ENCODE results near the gene OR5T3. TPM values are rescaled to one million over a fixed set of nuclear protein-coding genes. Genes with fewer than 3 reads are reported as not detected.

The OR5T3 gene
- total and polyA plus RNA-seq, 11 donors = not detected

- TF ChIP-seq, protein P1, sequence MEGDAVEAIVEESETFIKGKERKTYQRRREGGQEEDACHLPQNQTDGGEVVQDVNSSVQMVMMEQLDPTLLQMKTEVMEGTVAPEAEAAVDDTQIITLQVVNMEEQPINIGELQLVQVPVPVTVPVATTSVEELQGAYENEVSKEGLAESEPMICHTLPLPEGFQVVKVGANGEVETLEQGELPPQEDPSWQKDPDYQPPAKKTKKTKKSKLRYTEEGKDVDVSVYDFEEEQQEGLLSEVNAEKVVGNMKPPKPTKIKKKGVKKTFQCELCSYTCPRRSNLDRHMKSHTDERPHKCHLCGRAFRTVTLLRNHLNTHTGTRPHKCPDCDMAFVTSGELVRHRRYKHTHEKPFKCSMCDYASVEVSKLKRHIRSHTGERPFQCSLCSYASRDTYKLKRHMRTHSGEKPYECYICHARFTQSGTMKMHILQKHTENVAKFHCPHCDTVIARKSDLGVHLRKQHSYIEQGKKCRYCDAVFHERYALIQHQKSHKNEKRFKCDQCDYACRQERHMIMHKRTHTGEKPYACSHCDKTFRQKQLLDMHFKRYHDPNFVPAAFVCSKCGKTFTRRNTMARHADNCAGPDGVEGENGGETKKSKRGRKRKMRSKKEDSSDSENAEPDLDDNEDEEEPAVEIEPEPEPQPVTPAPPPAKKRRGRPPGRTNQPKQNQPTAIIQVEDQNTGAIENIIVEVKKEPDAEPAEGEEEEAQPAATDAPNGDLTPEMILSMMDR (IDR thresholded peaks at IDR 0.05) = no peak
- no peak for TF ChIP-seq POLR2A (IDR thresholded peaks at IDR 0.05)
- H3K9me3 ChIP-seq = peaks cover 0 to 19% (median 0%) of the 10 kb centered on the region in 12 donors
- ATAC-seq (no peak), DNase-seq (no peak)
- intact Hi-C loops (cut with DNase I) = no loop called here
- 61 to 66% (median 66%) methylated on average over 3 of the region's 3 CpGs for WGBS, 4 donors
- H3K27me3 ChIP-seq = no peaks in the 10 kb centered on the region
- H3K4me3 ChIP-seq = no peak overlapping the region
- H3K36me3 ChIP-seq = no peaks in the 10 kb centered on the region
- no peak overlapping the region for H3K27ac ChIP-seq
- no peaks in the 10 kb centered on the region for H3K4me1 ChIP-seq
Measured at GRCh38 chr11:56271092-56271491, 19.0 kb downstream of the OR5T3 start.

DNA sequence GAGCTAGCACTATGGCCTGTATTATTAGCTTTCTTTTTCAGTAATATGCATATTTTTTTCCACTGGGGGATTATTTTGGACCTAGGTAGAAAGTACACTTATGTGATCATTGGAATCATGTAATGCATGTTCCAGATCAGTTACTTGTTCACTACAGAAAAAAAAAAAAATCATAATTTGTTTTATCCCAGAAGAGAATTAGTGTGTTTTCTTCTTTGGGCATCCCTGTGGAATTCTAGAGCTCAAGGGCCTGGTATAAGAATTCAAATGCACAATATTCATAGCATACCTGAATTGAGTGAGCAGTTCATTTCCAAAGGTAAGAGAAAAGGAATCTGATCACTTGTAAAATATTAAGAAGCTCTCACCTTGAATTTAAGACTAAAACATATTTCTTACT, 21.8 kb downstream of the OR5T3 start, which contains the start of gene OR5T1:
Gene OR5T1, plus strand, starts transcription at position 301 of the 400 bp plus-strand sequence. CDS start 1,485 bp downstream, outside the sequence.
- H3K9me3 ChIP-seq = peaks cover 0 to 7% (median 0%) of the 10 kb centered on the region in 12 donors
- H3K36me3 ChIP-seq = no peaks in the 10 kb centered on the region
- DNase-seq (no peak), ATAC-seq (no peak)
- H3K27me3 ChIP-seq = no peaks in the 10 kb centered on the region
- no peak within 1 kb of the TSS for H3K4me3 ChIP-seq
- intact Hi-C loops (cut with DNase I) = no loop called here
- no peak within 1 kb of the TSS for H3K27ac ChIP-seq
- TF ChIP-seq, protein P1 (IDR thresholded peaks at IDR 0.05) = no peak
- no peak for TF ChIP-seq POLR2A (IDR thresholded peaks at IDR 0.05)
- no peaks in the 10 kb centered on the region for H3K4me1 ChIP-seq

DNA sequence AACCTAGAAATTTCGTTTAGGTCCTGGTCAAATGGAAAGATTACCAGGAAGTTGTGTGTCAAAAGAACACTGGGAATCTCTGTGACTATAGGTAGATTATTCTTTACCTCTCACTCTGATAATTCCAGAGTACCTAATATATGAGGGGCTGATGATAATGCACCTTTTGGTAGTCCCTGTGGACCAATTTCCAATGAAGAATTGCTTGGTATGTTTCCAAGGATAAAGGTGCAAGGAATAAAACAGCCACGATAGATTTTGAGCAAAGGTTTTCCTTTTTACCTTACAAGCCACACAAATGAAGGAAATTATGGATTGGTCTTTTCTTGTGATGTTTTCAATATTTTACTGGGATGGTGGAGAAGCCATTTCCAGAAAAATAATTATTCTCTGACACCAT, 40.1 kb downstream of the OR5T3 start, which contains the start of gene OR8H1:
Gene OR8H1, minus strand, starts transcription at position 101 of the 400 bp plus-strand sequence. CDS start 1,192 bp downstream, outside the sequence.
- H3K36me3 ChIP-seq = no peaks in the 10 kb centered on the region
- H3K27me3 ChIP-seq = no peaks in the 10 kb centered on the region
- no peaks in the 10 kb centered on the region for H3K9me3 ChIP-seq
- WGBS, 4 donors = 55 to 61% (median 58%) methylated on average over 2 of the region's 2 CpGs
- ATAC-seq = no peak
- intact Hi-C loops (cut with DNase I) = no loop called here
- DNase-seq = no peak
- no peaks in the 10 kb centered on the region for H3K4me1 ChIP-seq
- TF ChIP-seq POLR2A (IDR thresholded peaks at IDR 0.05) = no peak
- TF ChIP-seq, protein P1 (IDR thresholded peaks at IDR 0.05) = no peak
- no peak within 1 kb of the TSS for H3K4me3 ChIP-seq
- no peak within 1 kb of the TSS for H3K27ac ChIP-seq

DNA sequence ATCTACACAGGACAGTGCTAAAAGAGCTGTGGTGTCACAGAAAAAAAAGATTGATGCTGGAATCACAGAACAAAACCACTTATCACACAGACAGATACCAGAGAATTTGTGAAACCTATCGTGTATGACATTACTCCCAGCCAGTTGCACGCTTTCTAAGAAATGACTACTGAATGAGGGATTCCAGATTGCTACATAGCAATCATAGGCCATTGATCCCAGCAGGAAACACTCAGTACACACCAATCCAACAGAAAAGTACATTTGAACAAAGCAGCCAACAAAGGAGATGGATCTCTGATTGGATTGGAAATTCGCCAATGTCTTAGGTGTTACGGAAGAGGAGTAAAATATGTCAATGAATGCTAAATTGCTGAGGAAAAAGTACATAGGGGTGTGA, 44.8 kb downstream of the OR5T3 start:
- no peak for TF ChIP-seq POLR2A (IDR thresholded peaks at IDR 0.05)
- TF ChIP-seq, protein P1 (IDR thresholded peaks at IDR 0.05) = no peak
- H3K27me3 ChIP-seq = no peaks in the 10 kb centered on the region
- DNase-seq (no peak), ATAC-seq (no peak)
- no peak overlapping the region for H3K4me3 ChIP-seq
- 72 to 79% (median 75%) methylated on average over 4 of the region's 4 CpGs for WGBS, 4 donors
- H3K36me3 ChIP-seq = no peaks in the 10 kb centered on the region
- H3K4me1 ChIP-seq = no peaks in the 10 kb centered on the region
- no peaks in the 10 kb centered on the region for H3K9me3 ChIP-seq
- no peak overlapping the region for H3K27ac ChIP-seq
- intact Hi-C loops (cut with DNase I) = no loop called here

Other genes starting within 250 kb of the OR5T3 start
- not detected for gene OR5AS1, start 224.6 kb upstream of the OR5T3 start, total RNA-seq
- gene OR5AS1, start 224.6 kb upstream of the OR5T3 start, polyA plus RNA-seq = not detected
- gene OR8I2, start 158.9 kb upstream of the OR5T3 start, total RNA-seq = not detected
- not detected for gene OR8I2, start 158.9 kb upstream of the OR5T3 start, polyA plus RNA-seq
- gene OR8H2, start 148.6 kb upstream of the OR5T3 start, total RNA-seq = not detected
- gene OR8H2, start 148.6 kb upstream of the OR5T3 start, polyA plus RNA-seq = not detected
- gene OR8H3, start 129.9 kb upstream of the OR5T3 start, total RNA-seq = not detected
- gene OR8H3, start 129.9 kb upstream of the OR5T3 start, polyA plus RNA-seq = not detected
- gene OR8J3, start 112.1 kb upstream of the OR5T3 start, total RNA-seq = not detected
- not detected for gene OR8J3, start 112.1 kb upstream of the OR5T3 start, polyA plus RNA-seq
- gene OR8K5, start 91.9 kb upstream of the OR5T3 start, total RNA-seq = not detected
- not detected for gene OR8K5, start 91.9 kb upstream of the OR5T3 start, polyA plus RNA-seq
- not detected for gene OR5J2, start 75.6 kb upstream of the OR5T3 start, total RNA-seq
- gene OR5J2, start 75.6 kb upstream of the OR5T3 start, polyA plus RNA-seq = not detected
- not detected for gene OR5T2, start 18.0 kb upstream of the OR5T3 start, total RNA-seq
- not detected for gene OR5T2, start 18.0 kb upstream of the OR5T3 start, polyA plus RNA-seq
- gene OR5T1, start 21.9 kb downstream of the OR5T3 start, total RNA-seq = not detected
- gene OR5T1, start 21.9 kb downstream of the OR5T3 start, polyA plus RNA-seq = not detected
- gene OR8H1, start 40.0 kb downstream of the OR5T3 start, total RNA-seq = not detected
- gene OR8H1, start 40.0 kb downstream of the OR5T3 start, polyA plus RNA-seq = not detected
- not detected for gene OR8K3, start 62.9 kb downstream of the OR5T3 start, total RNA-seq
- not detected for gene OR8K3, start 62.9 kb downstream of the OR5T3 start, polyA plus RNA-seq
- not detected for gene OR8K1, start 93.8 kb downstream of the OR5T3 start, total RNA-seq
- gene OR8K1, start 93.8 kb downstream of the OR5T3 start, polyA plus RNA-seq = not detected
- not detected for gene OR8J1, start 102.0 kb downstream of the OR5T3 start, total RNA-seq
- not detected for gene OR8J1, start 102.0 kb downstream of the OR5T3 start, polyA plus RNA-seq
- gene OR8U1, start 123.4 kb downstream of the OR5T3 start, total RNA-seq = not detected
- gene OR8U1, start 123.4 kb downstream of the OR5T3 start, polyA plus RNA-seq = not detected
- not detected for gene OR5AL1, start 160.4 kb downstream of the OR5T3 start, total RNA-seq
- gene OR5AL1, start 160.4 kb downstream of the OR5T3 start, polyA plus RNA-seq = not detected
- not detected for gene OR5M3, start 221.1 kb downstream of the OR5T3 start, total RNA-seq
- gene OR5M3, start 221.1 kb downstream of the OR5T3 start, polyA plus RNA-seq = not detected
- gene OR5M8, start 239.1 kb downstream of the OR5T3 start, total RNA-seq = not detected
- not detected for gene OR5M8, start 239.1 kb downstream of the OR5T3 start, polyA plus RNA-seq

Data from heart left ventricle (tissue), 16 donors.